Right lobe of liver (tissue), 6 donors: ENCODE results near the gene SEPTIN5. TPM values are rescaled to one million over a fixed set of nuclear protein-coding genes. Genes with fewer than 3 reads are reported as not detected.
A peak's percentile ranks its signal among the peaks of the same experiment; 100 is the strongest.

Experiments used
- ATAC-seq, 4 donors: fragments of 200-7000 bp; cut with Tn5 transposase; one replicate each; pipeline ENCODE4 v1.9.1; 2020; ENCODE audit warnings: mild to moderate bottlenecking in 4 of 4, moderate library complexity in 4 of 4
- DNase-seq, 3 donors: peaks; one replicate each; pipeline ENCODE4 v3.0.0-alpha.2; 2020
- H3K27ac ChIP-seq, 3 donors: fragments of 200-600 bp; one replicate each; pipeline ENCODE4 v1.8.0; 2022
- H3K27me3 ChIP-seq, 2 donors: fragments of 200-600 bp; one replicate each; pipeline ENCODE4 v1.8.0; 2022
- H3K36me3 ChIP-seq, 4 donors: fragments of 200-600 bp; sonication (generic) in 1 of 4; one replicate each; pipeline versions ENCODE4 v1.5.1 to v1.8.0; 2017 to 2022; ENCODE audit warnings: control low read depth in 1 of 4
- H3K4me1 ChIP-seq, 4 donors: fragments of 200-600 bp; sonication (generic) in 1 of 4; one replicate each; pipeline versions ENCODE4 v1.5.1 to v1.8.0; 2017 to 2022; ENCODE audit warnings: control low read depth in 1 of 4
- H3K4me3 ChIP-seq, 3 donors: fragments of 200-600 bp; one replicate each; pipeline ENCODE4 v1.8.0; 2022
- H3K9me3 ChIP-seq, 4 donors: fragments of 200-600 bp; sonication (generic) in 1 of 4; one replicate each; pipeline versions ENCODE4 v1.5.1 to v1.8.0; 2017 to 2022; ENCODE audit warnings: control low read depth in 1 of 4
- POLR2A ChIP-seq: fragments of 450-650 bp; IDR thresholded peaks from one replicate; pipeline ENCODE4 v1.6.1; 2017; ENCODE audit warnings: antibody characterized with exemption, mild to moderate bottlenecking
- WGBS: methylation state at CpG from one replicate; pipeline ENCODE4 v1.1.6; 2018; ENCODE audit warnings: low coverage, low lambda C conversion rate; ENCODE audit not compliant: insufficient coverage; ENCODE audit errors: missing lambda C conversion rate; 5-methylcytosine and 5-hydroxymethylcytosine counted together
- intact Hi-C, 2 donors: fragments of 100-400 bp; cut with DNase I; formaldehyde crosslinking; loops; one replicate each; pipeline versions ENCODE4 v1.11.2 to v1.14.1; 2022
- total RNA-seq, 6 experiments: library from RNA; depleted of rRNA in 2 of 6; stranded (reverse); fragments of >200 nt in 2 of 6; fragmentation: NEBNext Ultra II Directional in 3 of 6; extraction: Animal tissue kit (Norgen Biotek cat#: 25700) in 3 of 6; gene quantifications; one replicate each; pipeline versions ENCODE4 v1.1.0 to v1.2.4, GENCODE V29; 2016 to 2023
- TF ChIP-seq, protein P1 (sequence below), 4 donors: fragments of 200-600 bp in 3 of 4; fragments of 450-650 bp in 1 of 4; IDR thresholded peaks; one replicate each; pipeline versions ENCODE4 v1.5.1 to v1.8.0; 2016 to 2022; ENCODE audit warnings: antibody characterized with exemption in 4 of 4, mild to moderate bottlenecking in 2 of 4
- donor health status: DM: no; HTN: yes; CAD: no.
- donor health status: DM: no; HTN: no; CAD: no.
- donor health status: DM: no; HTN: no; CAD: no.
- donor health status: DM: no; HTN: yes; CAD: no.
- donor health status: DM: no; HTN: yes; CAD: no.

Gene SEPTIN5
- total RNA-seq, 6 experiments from 2014 or later, result 1.3 to 3.7 (median 2.1) TPM

DNA sequence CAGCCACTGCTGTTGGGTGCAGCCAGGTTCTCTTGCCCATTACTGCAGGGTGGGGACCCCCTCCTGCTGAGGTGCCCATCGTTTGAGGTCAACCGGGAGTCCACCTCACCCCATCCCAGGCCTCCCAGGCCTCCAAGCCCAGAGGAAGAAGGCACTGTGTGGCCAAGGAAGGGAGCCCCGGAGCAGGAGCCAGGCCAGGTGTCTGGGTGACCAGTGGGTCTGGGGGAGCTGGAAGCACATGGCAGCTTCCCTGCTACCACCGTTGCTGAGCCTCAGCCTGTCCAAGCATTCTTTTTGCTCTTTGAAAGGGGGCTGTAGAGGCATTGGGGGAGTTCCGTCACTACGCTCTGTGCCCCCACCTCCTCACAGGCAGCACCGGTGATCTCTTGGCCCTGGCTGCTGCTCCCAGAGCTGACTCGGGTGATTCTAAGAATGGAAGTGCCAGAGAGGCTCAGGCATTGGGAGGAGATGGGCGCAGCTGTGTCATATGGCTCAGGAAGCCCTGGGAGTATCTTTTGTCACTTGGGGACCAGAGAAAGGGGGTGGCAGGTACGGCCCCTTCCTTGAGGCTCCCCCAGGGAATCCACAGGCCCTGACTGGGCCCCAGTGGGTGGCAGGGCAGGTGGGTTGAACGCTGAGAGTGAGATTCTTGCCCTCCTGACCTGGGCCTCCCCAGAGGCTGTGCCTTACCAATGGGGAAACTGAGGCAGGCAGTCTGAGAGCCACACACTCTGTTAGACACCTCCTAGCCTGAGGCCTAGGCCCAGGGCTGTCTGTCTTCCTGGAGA lies 1.9 kb downstream of the SEPTIN5 start:
- H3K27ac ChIP-seq, result no peak overlapping the region
- intact Hi-C loops, result no loop called here
- ATAC-seq, result no peak

GRCh38 chr22:19716829-19717105 lies 2.5 kb downstream of the SEPTIN5 start:
- intact Hi-C loops, result no loop called here
- Histone ChIP-seq H3K27me3 (peaks cover 0 to 4% of the 10 kb centered on the region in 2 donors), H3K9me3 (no peaks in the 10 kb centered on the region), H3K4me3 (no peak overlapping the region), H3K27ac (no peak overlapping the region), H3K36me3 (no peaks in the 10 kb centered on the region), H3K4me1 (peaks cover 0 to 12% (median 0%) of the 10 kb centered on the region in 4 donors)
- DNase-seq, result no peak
- no CpG with 5 or more reads among the region's 1 CpG for WGBS
- no peak for ATAC-seq
- TF ChIP-seq, protein P1, sequence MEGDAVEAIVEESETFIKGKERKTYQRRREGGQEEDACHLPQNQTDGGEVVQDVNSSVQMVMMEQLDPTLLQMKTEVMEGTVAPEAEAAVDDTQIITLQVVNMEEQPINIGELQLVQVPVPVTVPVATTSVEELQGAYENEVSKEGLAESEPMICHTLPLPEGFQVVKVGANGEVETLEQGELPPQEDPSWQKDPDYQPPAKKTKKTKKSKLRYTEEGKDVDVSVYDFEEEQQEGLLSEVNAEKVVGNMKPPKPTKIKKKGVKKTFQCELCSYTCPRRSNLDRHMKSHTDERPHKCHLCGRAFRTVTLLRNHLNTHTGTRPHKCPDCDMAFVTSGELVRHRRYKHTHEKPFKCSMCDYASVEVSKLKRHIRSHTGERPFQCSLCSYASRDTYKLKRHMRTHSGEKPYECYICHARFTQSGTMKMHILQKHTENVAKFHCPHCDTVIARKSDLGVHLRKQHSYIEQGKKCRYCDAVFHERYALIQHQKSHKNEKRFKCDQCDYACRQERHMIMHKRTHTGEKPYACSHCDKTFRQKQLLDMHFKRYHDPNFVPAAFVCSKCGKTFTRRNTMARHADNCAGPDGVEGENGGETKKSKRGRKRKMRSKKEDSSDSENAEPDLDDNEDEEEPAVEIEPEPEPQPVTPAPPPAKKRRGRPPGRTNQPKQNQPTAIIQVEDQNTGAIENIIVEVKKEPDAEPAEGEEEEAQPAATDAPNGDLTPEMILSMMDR (IDR thresholded peaks at IDR 0.05), result no peak
- TF ChIP-seq POLR2A, result no peak

More for the DNA sequence above, 1.9 kb downstream of the SEPTIN5 start:
- 90% methylated on average over 2 of the region's 11 CpGs for WGBS
- peaks cover 0 to 12% (median 0%) of the 10 kb centered on the region in 4 donors for H3K4me1 ChIP-seq
- H3K27me3 ChIP-seq, result no peaks in the 10 kb centered on the region
- DNase-seq, result no peak
- H3K9me3 ChIP-seq, result no peaks in the 10 kb centered on the region
- H3K36me3 ChIP-seq, result no peaks in the 10 kb centered on the region
- no peak overlapping the region for H3K4me3 ChIP-seq
- TF ChIP-seq, protein P1 (IDR thresholded peaks at IDR 0.05), result no peak
- TF ChIP-seq POLR2A, result no peak

DNA sequence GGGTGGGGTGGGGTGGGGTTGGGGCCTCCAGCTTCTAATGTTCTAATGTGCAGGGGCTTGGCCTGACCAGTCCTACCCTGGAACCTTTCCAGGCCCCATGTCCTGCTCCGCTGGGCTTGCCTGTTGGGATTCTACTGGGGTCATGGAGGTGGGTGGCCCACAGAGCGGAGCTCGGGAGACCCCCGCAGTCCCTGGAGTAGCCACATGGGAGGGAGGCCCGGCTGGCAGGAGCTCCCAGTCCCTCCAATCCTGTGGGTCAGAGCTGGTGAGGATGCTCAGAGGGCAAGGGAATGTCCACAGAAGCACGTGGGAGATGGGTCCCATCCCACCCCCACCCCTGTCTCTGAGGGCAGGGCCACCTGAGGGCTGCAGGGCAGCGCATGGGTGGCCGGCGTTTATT lies 2.9 kb downstream of the SEPTIN5 start:
- H3K9me3 ChIP-seq, result no peaks in the 10 kb centered on the region
- no peak overlapping the region for H3K27ac ChIP-seq
- DNase-seq (no peak), ATAC-seq (no peak)
- 0% methylated on average over 1 of the region's 9 CpGs for WGBS
- peaks cover 0 to 6% of the 10 kb centered on the region in 2 donors for H3K27me3 ChIP-seq
- no peaks in the 10 kb centered on the region for H3K36me3 ChIP-seq
- intact Hi-C loops, result no loop called here
- TF ChIP-seq, protein P1 (IDR thresholded peaks at IDR 0.05), result no peak
- TF ChIP-seq POLR2A, result no peak
- peaks cover 0 to 12% (median 0%) of the 10 kb centered on the region in 4 donors for H3K4me1 ChIP-seq
- H3K4me3 ChIP-seq, result no peak overlapping the region

DNA sequence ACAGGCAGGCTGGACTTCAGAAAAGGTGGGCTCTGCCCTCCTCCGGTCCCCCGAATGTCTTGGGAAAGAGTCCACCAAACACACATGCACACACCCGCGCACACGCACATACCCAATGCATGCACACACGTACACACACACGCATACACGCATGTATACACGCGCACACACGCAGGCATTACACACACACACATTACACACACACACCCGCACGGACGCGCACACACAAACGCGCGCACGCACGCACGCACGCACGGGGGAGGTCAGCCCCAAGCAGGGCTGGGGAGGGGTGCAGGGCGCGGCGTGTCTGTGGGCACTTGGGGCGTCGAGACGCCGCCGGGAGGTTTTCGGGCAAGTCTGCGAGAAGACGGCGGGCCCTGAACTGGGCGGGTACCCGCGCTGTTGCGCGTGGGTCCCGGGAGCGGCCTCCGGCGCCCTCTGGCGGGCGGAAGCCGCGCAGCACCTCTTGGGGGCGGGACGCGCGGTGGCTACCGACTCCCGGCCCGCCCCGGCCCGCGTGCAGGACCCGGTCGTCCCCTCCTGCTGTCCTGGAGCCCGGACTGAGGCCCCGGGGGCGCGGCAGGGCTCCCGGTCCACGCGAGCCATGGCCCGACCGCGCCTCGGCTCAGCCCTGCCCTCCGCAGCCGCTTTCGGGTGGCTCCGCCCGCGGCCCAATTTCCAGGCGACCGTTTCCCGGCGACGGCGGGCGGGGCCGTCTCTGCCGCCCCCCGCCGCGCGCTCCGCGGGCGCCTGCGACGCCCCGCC lies 3.6 kb downstream of the SEPTIN5 start:
- ATAC-seq (peak; percentile 83 to 95 (median 88)), DNase-seq (peak; percentile 77 to 81 (median 78))
- Histone ChIP-seq H3K9me3 (no peaks in the 10 kb centered on the region), H3K27ac (no peak overlapping the region), H3K4me3 (peak overlapping the region; percentile 40 to 61 (median 46)), H3K36me3 (no peaks in the 10 kb centered on the region), H3K4me1 (peaks cover 0 to 15% (median 0%) of the 10 kb centered on the region in 4 donors), H3K27me3 (peaks cover 0 to 13% of the 10 kb centered on the region in 2 donors)
- intact Hi-C loops, result no loop called here
- no peak for TF ChIP-seq POLR2A
- TF ChIP-seq, protein P1 (IDR thresholded peaks at IDR 0.05), result peak; percentile 90 to 99 (median 98)
- 43% methylated on average over 4 of the region's 96 CpGs for WGBS
